ENCODE data around the gene EPGN.

Gene EPGN

GRCh38 chr4:74311696-74312313 lies 3.5 kb downstream of the EPGN start:
- DNase-seq (ENCODE audit: low read depth in 2 of 2) = no peak

GRCh38 chr4:74314329-74314728 lies 6.1 kb downstream of the EPGN start:
- no peak for DNase-seq (ENCODE audit: low read depth in 2 of 2)

DNA sequence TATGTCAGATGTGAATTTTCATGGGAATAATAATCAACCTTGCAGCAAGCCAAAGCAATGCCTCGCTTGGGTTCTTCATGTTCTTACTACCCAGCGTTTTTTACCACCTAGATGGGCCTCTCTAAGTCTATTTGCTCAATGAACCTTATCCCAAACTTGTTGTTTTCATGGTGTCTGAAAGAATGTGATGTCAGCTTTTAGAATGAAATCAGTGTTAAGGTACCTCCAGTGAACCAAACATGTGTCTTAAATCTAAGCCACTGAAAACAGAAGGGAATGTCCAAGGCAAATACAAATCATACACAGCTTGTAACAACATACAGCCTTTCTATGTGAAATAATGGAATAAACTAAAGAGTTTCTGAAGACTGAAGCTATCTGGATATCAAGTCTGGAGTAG lies 6.7 kb downstream of the EPGN start:
- DNase-seq (ENCODE audit: low read depth in 2 of 2) = no peak

DNA sequence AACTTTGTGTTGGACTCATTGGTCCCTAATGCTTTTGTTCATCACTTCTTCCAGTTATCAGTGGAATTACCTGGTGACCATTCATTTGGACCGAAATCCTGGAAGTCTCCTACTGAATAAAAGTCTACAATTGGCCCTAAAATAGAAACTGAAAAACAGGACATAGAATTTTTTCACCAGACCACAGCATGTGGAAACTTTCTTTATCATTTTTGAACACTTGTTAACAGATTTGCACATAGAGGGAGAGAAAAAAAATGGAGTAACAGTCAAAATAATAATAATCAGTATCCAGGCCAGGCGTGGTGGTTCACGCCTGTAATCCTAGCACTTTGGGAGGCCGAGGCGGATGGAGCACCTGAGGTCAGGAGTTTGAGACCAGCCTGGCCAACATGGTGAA lies 7.1 kb downstream of the EPGN start:
- no peak for DNase-seq (ENCODE audit: low read depth in 2 of 2)

DNA sequence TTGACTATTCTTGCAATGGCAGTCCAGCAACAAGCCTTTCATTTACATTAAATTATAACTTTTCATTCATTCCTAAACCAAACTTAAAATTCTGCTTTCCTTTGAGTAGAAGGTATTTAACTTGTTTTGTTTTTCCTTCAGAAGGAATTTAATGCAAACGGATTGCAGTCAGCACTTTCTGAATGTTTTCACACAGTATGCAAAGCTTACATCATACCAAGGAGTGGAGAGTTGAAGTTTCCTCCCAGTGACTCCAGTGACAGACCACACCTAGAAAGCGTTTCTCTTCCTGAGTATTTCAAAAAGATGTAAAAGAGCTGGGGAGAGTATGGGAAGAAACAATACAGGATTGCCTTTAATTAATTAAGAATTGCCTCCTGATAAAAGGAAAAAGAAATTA lies 8.1 kb downstream of the EPGN start:
- no peak for DNase-seq (ENCODE audit: low read depth in 2 of 2)

DNA sequence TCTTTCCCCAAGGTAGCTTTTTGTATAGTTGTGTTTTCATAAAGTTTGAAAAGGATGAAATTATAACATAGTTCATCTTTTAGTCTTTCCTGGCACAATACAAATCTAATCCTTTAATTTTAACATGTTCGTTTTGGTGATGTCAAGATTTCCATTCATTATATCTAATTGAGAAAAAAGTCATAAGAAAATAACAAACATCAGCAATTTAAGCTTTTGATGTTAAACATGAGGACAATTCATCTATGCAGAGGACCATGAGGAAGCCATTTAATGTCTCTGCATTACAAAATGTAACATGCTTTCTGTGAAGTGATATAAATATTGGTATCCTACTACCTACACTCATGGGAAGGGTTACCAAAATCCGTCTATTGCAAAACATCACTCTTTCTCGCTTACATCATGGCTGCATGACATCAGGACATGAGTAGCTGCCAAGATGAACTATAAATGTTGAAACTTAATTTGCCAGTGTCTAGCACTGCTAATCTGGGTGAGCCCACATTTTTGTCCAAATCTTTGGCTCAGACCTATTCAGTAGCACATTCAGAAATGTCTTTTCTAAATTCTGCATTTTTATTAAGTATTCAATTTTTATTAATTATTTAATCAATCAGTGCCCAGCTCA lies 9.5 kb downstream of the EPGN start:
- DNase-seq (ENCODE audit: low read depth in 2 of 2) = no peak

GRCh38 chr4:74318276-74318675 lies 10.0 kb downstream of the EPGN start:
- DNase-seq (ENCODE audit: low read depth in 2 of 2) = no peak

GRCh38 chr4:74319470-74319869 lies 11.2 kb downstream of the EPGN start:
- DNase-seq (ENCODE audit: low read depth in 2 of 2) = no peak

GRCh38 chr4:74320559-74321118 lies 12.4 kb downstream of the EPGN start:
- DNase-seq (ENCODE audit: low read depth in 2 of 2) = no peak

GRCh38 chr4:74322301-74322700 lies 14.0 kb downstream of the EPGN start:
- no peak for DNase-seq (ENCODE audit: low read depth in 2 of 2)

- no peak for DNase-seq (ENCODE audit: low read depth in 2 of 2)
Measured at GRCh38 chr4:74323663-74324062, 15.4 kb downstream of the EPGN start.

DNA sequence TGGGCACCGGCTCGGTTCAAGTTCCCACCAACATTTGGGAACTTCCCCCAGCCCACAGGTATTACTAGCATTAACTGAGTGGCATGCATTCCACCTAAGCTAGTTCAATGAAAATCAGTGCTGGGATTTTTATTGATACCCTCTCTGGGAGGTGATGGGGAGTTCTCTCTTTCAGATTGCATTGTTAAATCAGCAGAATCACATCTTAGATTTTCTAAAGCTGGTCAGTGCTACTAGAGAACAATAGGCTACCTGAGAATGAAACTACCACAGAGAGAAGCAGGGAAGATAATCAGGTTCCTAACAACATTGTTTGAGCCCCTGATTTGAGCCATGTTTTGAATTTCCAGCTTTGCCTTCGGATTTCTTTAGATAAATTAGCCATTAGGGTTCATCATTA lies 16.0 kb downstream of the EPGN start:
- DNase-seq (ENCODE audit: low read depth in 2 of 2) = no peak

DNA sequence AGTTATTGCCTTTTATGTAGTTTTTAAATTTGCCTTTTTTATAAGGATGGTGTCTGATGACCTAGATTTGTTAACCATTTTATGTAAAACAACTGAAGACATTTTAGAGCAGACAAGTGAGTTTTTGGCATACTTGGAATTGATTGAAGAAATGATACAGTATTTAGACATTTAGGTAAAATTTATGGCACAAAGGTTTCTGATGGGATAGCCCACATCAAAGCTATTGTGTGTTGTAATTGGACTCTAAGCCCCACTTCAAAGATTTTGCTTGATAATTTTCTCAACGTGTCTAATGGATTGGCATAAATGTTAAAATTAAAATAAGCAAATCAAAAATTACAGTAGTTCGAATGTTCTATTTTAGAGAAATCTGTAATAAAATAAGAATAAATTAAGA lies 17.6 kb downstream of the EPGN start:
- no peak for DNase-seq (ENCODE audit: low read depth in 2 of 2)

- no peak for DNase-seq (ENCODE audit: low read depth in 2 of 2)
Measured at GRCh38 chr4:74327762-74328161, 19.5 kb downstream of the EPGN start.

GRCh38 chr4:74328501-74328900 lies 20.2 kb downstream of the EPGN start:
- no peak for DNase-seq (ENCODE audit: low read depth in 2 of 2)

DNA sequence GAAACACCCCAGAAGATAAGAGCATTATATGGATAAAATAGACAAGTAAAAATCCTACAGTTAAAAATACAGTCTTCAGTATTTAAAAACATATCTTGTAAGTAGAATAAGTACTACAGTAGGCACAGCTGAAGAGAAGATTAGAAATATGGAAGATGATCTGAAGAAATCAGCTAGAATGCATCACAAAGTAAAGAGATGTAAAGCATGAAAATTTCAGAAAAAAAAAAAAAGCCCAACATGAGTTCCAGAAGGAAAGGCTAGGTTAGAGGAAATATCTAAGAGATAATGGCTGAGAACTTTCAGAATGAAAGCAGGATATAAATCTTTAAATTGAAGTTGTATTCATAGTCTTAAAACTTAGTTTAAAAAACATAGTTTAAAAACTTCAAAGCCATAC lies 21.0 kb downstream of the EPGN start:
- no peak for DNase-seq (ENCODE audit: low read depth in 2 of 2)

DNA sequence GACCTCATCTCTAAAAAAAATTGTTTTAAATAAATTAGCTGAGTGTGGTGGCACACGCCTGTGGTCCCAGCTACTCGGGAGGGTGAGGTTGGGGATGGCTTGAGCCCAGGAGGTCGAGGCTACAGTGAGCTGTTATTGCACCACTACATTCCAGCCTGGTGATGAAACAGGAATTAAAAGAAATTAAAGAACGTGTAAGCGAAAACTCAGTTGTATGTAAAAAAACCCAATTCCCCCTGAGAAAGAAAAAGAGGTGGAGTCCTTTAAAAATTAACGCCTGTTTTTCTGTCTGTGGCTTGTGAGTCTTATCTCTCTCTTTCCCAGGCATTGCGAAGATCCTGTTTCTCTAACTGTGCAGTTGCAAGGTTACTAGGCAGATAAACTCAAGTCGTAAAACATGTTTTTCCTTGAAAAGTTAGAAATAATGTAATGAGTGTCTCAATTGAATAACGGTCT lies 22.1 kb downstream of the EPGN start:
- DNase-seq (ENCODE audit: low read depth in 2 of 2) = no peak

DNA sequence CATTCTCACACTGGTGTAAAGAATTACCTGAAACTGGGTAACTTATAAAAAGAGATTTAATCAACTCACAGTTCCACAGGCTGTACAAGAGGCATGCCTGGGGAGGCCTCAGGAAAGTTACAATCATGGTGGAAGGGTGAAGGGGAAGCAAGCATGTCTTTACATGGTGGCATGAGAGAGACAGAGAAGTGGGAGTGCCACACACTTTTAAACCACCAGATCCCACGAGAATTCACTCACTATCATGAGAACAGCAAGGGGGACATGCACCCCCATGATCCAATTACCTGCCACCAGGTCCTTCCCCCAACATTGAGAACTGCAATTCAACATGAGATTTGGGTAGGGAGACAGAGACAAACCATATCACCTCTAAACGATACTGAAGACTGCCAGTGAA lies 23.0 kb downstream of the EPGN start:
- DNase-seq (ENCODE audit: low read depth in 2 of 2) = no peak

DNA sequence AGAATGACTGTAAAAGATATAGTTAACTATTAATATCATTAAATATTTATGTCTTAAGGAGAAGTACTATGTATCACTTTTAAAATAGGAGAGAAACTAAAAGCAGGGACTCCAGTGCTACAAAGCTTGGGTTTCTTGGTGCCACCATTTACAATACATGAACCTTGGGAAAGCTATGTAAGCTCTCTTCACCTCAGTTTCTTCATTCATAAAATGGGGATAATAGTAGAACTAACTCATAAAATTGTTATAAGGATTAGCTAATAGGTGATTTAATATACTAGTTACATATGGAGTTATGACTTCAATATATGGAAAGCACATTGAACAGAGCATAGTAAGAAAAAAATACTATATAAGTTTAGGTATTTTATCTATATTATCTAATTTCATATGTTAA lies 23.7 kb downstream of the EPGN start:
- DNase-seq (ENCODE audit: low read depth in 2 of 2) = no peak

DNA sequence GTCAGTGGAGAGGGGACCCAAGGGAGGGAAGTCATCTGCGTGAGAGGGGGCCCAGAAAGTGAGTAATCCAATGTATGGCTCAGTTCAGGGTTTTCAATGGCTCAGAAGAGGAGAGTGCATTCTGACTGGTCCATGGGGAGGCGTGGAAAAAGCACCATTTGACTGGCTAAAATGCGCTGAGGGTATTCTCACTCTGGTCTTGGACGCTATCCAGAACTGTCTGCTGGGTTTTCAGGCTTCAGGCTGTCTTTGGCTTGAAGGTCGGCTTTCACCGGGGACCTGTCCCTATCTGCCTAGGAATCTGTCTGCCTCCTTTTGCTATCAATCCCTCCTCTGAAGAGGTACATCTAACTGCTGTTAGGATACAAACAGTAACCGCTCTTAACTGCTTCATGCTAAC lies 26.4 kb downstream of the EPGN start:
- no peak for DNase-seq (ENCODE audit: low read depth in 2 of 2)

- DNase-seq (ENCODE audit: low read depth in 2 of 2) = no peak
Measured at GRCh38 chr4:74335341-74336021, 27.2 kb downstream of the EPGN start.

DNA sequence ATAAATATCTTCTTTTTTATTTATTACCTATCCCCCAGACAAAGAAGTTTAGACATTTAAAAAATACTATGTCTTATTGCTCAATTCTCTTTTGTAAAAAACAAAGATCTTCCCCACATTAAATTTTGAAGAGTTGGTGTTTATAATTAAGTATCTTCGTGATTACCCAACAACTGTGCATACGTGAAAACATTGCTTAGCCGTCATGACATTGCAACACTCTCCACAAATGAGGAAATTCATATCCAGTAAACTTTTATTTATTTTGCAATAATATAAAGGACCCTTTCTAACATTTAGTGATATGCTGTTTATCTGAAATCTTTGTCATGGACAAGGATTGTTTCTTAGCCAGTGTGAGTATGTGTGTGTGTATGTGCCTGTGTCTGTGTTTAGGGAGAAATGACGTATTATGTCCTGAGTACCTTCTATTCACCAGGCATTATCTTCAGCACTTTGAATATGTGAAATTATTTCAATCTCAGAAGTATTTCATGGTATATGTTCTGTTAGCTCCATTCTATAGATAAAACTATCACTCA lies 30.6 kb downstream of the EPGN start:
- no peak for DNase-seq (ENCODE audit: low read depth in 2 of 2)

DNA sequence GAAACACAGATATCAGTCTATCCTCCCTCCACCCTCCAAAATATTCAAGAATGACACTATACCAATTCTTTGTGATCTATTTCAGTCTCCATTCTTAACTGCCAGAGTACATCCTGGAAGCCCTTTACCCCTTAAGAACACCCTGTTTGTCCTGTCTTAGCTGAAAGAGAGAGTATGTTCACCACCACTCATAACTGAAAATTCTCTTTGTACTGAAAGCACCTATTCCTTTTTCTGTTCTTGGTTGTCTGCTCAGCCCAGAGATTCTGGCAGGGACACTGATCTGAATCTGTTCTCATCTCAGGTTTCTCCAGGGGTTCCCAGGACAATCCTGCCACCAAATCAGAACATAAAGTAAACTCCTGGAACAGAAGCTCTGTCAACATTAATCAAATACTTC lies 31.2 kb downstream of the EPGN start:
- DNase-seq (ENCODE audit: low read depth in 2 of 2) = no peak

All from stimulated activated CD8-positive, alpha-beta memory T cell treated with anti-CD3 and anti-CD28 coated beads, Interleukin-7, amount 100 ng/mL, for 1 hour (primary cell).